Astrocyte (in vitro differentiated cells and primary cell): ENCODE measurements around the gene CLCN5.

Experiments used
- CTCF ChIP-seq: IDR thresholded peaks from 2 replicates; pipeline ENCODE4 v1.5.1; 2011; ENCODE audit warnings: low read depth, mild to moderate bottlenecking, inconsistent platforms, low read length, moderate library complexity; ENCODE audit not compliant: insufficient read depth
- EZH2 ChIP-seq: IDR thresholded peaks from 2 replicates; pipeline ENCODE4 v1.6.1; 2012; ENCODE audit warnings: mild to moderate bottlenecking, low read length, inconsistent platforms; ENCODE audit not compliant: insufficient read depth

GRCh38 chrX:49878128-49878833, 44.1 kb upstream of the CLCN5 start:
- TF ChIP-seq CTCF (no peak), EZH2 (no peak)
